ENCODE results near the gene WIF1. TPM values are rescaled to one million over a fixed set of nuclear protein-coding genes. Genes with fewer than 3 reads are reported as not detected.

Gene WIF1
- total and polyA plus RNA-seq, 8 donors = 0.10 to 11.1 (median 3.6) TPM; not detected in 3

DNA sequence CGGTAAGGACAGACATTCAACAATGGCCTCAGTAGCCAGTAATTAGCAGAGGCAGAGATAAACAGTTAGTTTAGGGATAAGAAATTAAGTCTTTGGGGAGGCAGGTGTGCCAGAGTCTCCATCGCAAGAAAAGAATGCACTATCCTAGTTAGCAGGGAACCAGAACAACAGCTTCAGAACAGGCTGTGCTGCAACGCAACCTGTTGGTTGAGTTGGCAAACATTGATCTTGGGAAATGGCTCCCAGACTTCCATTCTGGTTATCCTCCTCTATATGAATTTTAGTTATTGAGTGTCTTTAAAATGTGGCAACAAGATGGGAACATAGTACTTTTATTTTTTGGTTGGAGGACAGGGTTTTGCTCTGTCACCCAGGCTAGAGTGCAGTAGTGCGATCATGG lies 36.0 kb upstream of the WIF1 start:
- peaks cover 0 to 4% (median 0%) of the 10 kb centered on the region in 3 donors for H3K27me3 ChIP-seq
- intact Hi-C loops (cut with DNase I; ENCODE audit: low total_unique reads) = no loop called here
- H3K4me1 ChIP-seq = no peaks in the 10 kb centered on the region
- WGBS, 5 donors = 74 to 86% (median 79%) methylated on average over 4 of the region's 4 CpGs
- no peak for DNase-seq
- no peaks in the 10 kb centered on the region for H3K9me3 ChIP-seq
- H3K27ac ChIP-seq = no peak overlapping the region
- no peak for TF ChIP-seq POLR2AphosphoS5 (IDR thresholded peaks at IDR 0.05)
- TF ChIP-seq, protein P1, sequence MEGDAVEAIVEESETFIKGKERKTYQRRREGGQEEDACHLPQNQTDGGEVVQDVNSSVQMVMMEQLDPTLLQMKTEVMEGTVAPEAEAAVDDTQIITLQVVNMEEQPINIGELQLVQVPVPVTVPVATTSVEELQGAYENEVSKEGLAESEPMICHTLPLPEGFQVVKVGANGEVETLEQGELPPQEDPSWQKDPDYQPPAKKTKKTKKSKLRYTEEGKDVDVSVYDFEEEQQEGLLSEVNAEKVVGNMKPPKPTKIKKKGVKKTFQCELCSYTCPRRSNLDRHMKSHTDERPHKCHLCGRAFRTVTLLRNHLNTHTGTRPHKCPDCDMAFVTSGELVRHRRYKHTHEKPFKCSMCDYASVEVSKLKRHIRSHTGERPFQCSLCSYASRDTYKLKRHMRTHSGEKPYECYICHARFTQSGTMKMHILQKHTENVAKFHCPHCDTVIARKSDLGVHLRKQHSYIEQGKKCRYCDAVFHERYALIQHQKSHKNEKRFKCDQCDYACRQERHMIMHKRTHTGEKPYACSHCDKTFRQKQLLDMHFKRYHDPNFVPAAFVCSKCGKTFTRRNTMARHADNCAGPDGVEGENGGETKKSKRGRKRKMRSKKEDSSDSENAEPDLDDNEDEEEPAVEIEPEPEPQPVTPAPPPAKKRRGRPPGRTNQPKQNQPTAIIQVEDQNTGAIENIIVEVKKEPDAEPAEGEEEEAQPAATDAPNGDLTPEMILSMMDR (IDR thresholded peaks at IDR 0.05) = no peak
- TF ChIP-seq POLR2A (IDR thresholded peaks at IDR 0.05) = no peak
- TF ChIP-seq EP300 (IDR thresholded peaks at IDR 0.05) = no peak
- no peak overlapping the region for H3K4me3 ChIP-seq
- H3K36me3 ChIP-seq = no peaks in the 10 kb centered on the region

DNA sequence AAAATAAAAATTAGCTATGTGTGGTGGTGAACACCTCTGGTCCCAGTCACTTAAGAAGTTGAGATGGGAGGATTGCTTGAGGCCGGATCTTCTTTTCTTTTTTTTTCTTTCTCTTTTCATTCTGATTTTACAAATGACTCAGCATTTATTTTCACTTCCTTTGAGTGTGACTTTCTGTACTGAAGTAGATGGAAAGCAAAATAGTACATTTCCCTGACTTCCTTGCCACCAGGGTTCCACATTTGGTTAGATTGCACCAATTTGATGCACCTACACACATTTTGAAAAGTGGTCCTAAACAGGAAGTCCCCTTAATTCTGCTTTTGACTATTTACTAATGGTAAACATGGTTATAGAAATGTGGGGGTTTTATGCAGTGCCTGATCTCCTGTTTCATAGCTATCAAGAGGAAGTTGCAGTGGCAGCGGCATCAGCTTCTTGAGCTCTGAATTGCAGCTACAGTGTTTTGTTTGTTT lies 35.3 kb upstream of the WIF1 start:
- no peak for TF ChIP-seq EP300 (IDR thresholded peaks at IDR 0.05)
- no peak for TF ChIP-seq POLR2AphosphoS5 (IDR thresholded peaks at IDR 0.05)
- no peak for TF ChIP-seq POLR2A (IDR thresholded peaks at IDR 0.05)
- TF ChIP-seq, protein P1 (IDR thresholded peaks at IDR 0.05) = no peak
- no peaks in the 10 kb centered on the region for H3K9me3 ChIP-seq
- WGBS, 5 donors = 65 to 74% (median 73%) methylated on average over 2 of the region's 2 CpGs

DNA sequence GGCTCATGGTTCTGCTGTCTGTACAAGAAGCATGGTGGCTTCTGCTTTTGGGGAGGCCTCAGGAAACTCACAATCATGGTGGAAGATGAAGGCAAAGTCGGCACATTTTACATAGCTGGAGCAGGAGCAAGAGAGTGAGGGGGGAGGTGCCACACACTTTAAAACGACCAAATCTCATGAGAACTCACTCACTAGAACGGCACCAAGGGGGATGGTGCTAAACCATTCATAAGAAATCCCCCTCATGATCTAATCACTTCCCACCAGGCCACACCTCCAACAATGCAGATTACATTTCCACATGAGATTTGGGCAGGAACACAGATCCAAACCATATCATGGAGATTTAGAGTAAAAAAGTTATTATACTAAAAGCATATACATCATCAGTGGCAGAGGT lies 34.7 kb upstream of the WIF1 start:
- DNase-seq = no peak
- H3K4me3 ChIP-seq = no peak overlapping the region
- no peaks in the 10 kb centered on the region for H3K4me1 ChIP-seq
- no peaks in the 10 kb centered on the region for H3K36me3 ChIP-seq
- 60 to 79% (median 62%) methylated on average over 3 of the region's 3 CpGs for WGBS, 5 donors
- H3K9me3 ChIP-seq = no peaks in the 10 kb centered on the region
- intact Hi-C loops (cut with DNase I; ENCODE audit: low total_unique reads) = no loop called here
- no peak for TF ChIP-seq EP300 (IDR thresholded peaks at IDR 0.05)
- TF ChIP-seq, protein P1 (IDR thresholded peaks at IDR 0.05) = no peak
- H3K27me3 ChIP-seq = no peaks in the 10 kb centered on the region
- no peak overlapping the region for H3K27ac ChIP-seq

More for the DNA sequence above, 35.3 kb upstream of the WIF1 start:
- DNase-seq = no peak
- Histone ChIP-seq H3K4me3 (no peak overlapping the region), H3K27me3 (no peaks in the 10 kb centered on the region), H3K27ac (no peak overlapping the region), H3K4me1 (no peaks in the 10 kb centered on the region), H3K36me3 (no peaks in the 10 kb centered on the region)
- intact Hi-C loops (cut with DNase I; ENCODE audit: low total_unique reads) = no loop called here

DNA sequence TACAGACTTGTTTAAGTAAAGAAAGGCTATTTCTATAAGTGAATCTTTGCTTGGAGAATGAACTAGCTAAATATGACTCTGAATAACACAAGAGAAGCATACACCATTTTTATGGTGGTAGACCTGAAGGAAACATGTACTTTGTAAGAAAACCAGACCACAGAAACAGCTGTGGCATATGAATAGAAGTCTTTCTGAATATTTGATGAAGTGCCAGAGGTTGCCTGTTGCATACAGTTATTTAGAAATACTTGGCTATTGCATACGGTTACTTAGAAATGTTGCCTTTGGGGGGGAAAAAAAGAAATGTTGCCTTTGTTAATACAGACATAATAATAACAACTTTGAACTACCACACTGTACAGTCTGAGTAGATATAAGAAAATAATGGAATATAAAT lies 31.5 kb upstream of the WIF1 start:
- intact Hi-C loops (cut with DNase I; ENCODE audit: low total_unique reads) = no loop called here
- WGBS, 5 donors = 50 to 73% (median 65%) methylated on average over 1 of the region's 1 CpG

More for the DNA sequence above, 31.5 kb upstream of the WIF1 start:
- no peaks in the 10 kb centered on the region for H3K4me1 ChIP-seq
- TF ChIP-seq, protein P1 (IDR thresholded peaks at IDR 0.05) = no peak
- TF ChIP-seq EP300 (IDR thresholded peaks at IDR 0.05) (no peak), POLR2A (IDR thresholded peaks at IDR 0.05) (no peak), POLR2AphosphoS5 (IDR thresholded peaks at IDR 0.05) (no peak)
- H3K4me3 ChIP-seq = no peak overlapping the region
- no peaks in the 10 kb centered on the region for H3K9me3 ChIP-seq
- H3K27me3 ChIP-seq = no peaks in the 10 kb centered on the region
- no peaks in the 10 kb centered on the region for H3K36me3 ChIP-seq
- DNase-seq = no peak
- no peak overlapping the region for H3K27ac ChIP-seq

Measured in stomach (tissue), 9 donors.